ENCODE results near the gene KCNQ2.

- TF ChIP-seq, protein P1, sequence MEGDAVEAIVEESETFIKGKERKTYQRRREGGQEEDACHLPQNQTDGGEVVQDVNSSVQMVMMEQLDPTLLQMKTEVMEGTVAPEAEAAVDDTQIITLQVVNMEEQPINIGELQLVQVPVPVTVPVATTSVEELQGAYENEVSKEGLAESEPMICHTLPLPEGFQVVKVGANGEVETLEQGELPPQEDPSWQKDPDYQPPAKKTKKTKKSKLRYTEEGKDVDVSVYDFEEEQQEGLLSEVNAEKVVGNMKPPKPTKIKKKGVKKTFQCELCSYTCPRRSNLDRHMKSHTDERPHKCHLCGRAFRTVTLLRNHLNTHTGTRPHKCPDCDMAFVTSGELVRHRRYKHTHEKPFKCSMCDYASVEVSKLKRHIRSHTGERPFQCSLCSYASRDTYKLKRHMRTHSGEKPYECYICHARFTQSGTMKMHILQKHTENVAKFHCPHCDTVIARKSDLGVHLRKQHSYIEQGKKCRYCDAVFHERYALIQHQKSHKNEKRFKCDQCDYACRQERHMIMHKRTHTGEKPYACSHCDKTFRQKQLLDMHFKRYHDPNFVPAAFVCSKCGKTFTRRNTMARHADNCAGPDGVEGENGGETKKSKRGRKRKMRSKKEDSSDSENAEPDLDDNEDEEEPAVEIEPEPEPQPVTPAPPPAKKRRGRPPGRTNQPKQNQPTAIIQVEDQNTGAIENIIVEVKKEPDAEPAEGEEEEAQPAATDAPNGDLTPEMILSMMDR (IDR thresholded peaks at IDR 0.05) = no peak
- TF ChIP-seq POLR2A (IDR thresholded peaks at IDR 0.05) = no peak
Observed at GRCh38 chr20:63482021-63482587, 9.6 kb upstream of the KCNQ2 start.

Data from prostate gland (tissue), 2 donors.